IMR-90 (cell line): ENCODE results near the gene CTDSPL. TPM values are rescaled to one million over a fixed set of nuclear protein-coding genes. Genes with fewer than 3 reads are reported as not detected.
A peak's percentile ranks its signal among the peaks of the same experiment; 100 is the strongest.

ENCODE experiments used
- ATAC-seq: fragments of 200-7000 bp; cut with Tn5 transposase; 2 replicates; pipeline ENCODE4 v1.9.1; 2020; ENCODE audit warnings: low read depth, mild to moderate bottlenecking, moderate library complexity
- BruUV-seq: library from RNA; stranded (reverse); fragments of 400-500 nt; replicated peaks from 2 replicates; lab custom pipeline; 2021; lab: Mats Ljungman, UMichigan
- CTCF ChIA-PET: fragments of 300-600 bp; formaldehyde crosslinking; extraction: SDS; loops from one replicate; lab custom pipeline; 2021; ENCODE audit warnings: antibody characterized with exemption; lab: Yijun Ruan, JAX
- POLR2A ChIA-PET: fragments of 300-600 bp; sonication (Branson Sonifier 250); formaldehyde crosslinking; loops from one replicate; lab custom pipeline; 2022; ENCODE audit warnings: antibody characterized with exemption; ENCODE audit not compliant: unreplicated experiment; lab: Charles Lee
- DNase-seq: peaks from one replicate; pipeline ENCODE4 v3.0.0; 2013
- H2AFZ ChIP-seq: replicated peaks from 2 replicates; pipeline ENCODE3; 2013; ENCODE audit warnings: low read length, mild to moderate bottlenecking; ENCODE audit not compliant: poor library complexity
- H2AK5ac ChIP-seq: 2 replicates; pipeline ENCODE4 v1.6.1; 2013; ENCODE audit warnings: low read depth, low read length, inconsistent platforms
- H2AK9ac ChIP-seq: replicated peaks from 2 replicates; pipeline ENCODE3; 2013; ENCODE audit warnings: mild to moderate bottlenecking, low read depth, low read length, moderate library complexity; ENCODE audit not compliant: poor library complexity
- H2BK120ac ChIP-seq: 2 replicates; pipeline ENCODE4 v1.6.1; 2013; ENCODE audit warnings: low read depth, low read length, inconsistent platforms
- H2BK15ac ChIP-seq: 3 replicates; pipeline ENCODE4 v1.6.1; 2013; ENCODE audit warnings: low read depth, low read length, inconsistent platforms
- H2BK20ac ChIP-seq: 2 replicates; pipeline ENCODE4 v1.6.1; 2013; ENCODE audit warnings: low read depth, mild to moderate bottlenecking, inconsistent platforms, low read length, moderate library complexity
- H2BK5ac ChIP-seq: 2 replicates; pipeline ENCODE4 v1.6.1; 2013; ENCODE audit warnings: mild to moderate bottlenecking, low read depth, low read length, inconsistent platforms; ENCODE audit not compliant: poor library complexity, severe bottlenecking
- H3K14ac ChIP-seq: replicated peaks from 2 replicates; pipeline ENCODE4 v1.6.1; 2013; ENCODE audit warnings: low read depth, low read length, inconsistent platforms
- H3K18ac ChIP-seq: 2 replicates; pipeline ENCODE4 v1.6.1; 2013; ENCODE audit warnings: low read depth, low read length, control low read depth
- H3K23ac ChIP-seq: 2 replicates; pipeline ENCODE4 v1.6.1; 2013; ENCODE audit warnings: low read depth, low read length, inconsistent platforms
- H3K27ac ChIP-seq: 2 replicates; pipeline ENCODE4 v1.5.1; 2013; ENCODE audit warnings: mild to moderate bottlenecking, control low read depth, low read length; ENCODE audit not compliant: insufficient read depth
- H3K27me3 ChIP-seq: 2 replicates; pipeline ENCODE4 v1.6.1; 2013; ENCODE audit warnings: low read length; ENCODE audit not compliant: control insufficient read depth, insufficient read depth
- H3K36me3 ChIP-seq: 2 replicates; pipeline ENCODE4 v1.6.1; 2013; ENCODE audit warnings: low read length, mixed read lengths; ENCODE audit not compliant: control insufficient read depth, insufficient read depth
- H3K4ac ChIP-seq: 2 replicates; pipeline ENCODE4 v1.6.1; 2013; ENCODE audit warnings: low read depth, low read length, inconsistent platforms
- H3K4me1 ChIP-seq: 2 replicates; pipeline ENCODE4 v1.6.1; 2013; ENCODE audit warnings: low read length, mixed read lengths; ENCODE audit not compliant: control insufficient read depth, insufficient read depth
- H3K4me2 ChIP-seq: 2 replicates; pipeline ENCODE4 v1.6.1; 2013; ENCODE audit warnings: low read depth, mild to moderate bottlenecking, control low read depth, low read length, moderate library complexity
- H3K4me3 ChIP-seq: 2 replicates; pipeline ENCODE4 v1.5.1; 2013; ENCODE audit warnings: low read depth, mild to moderate bottlenecking, control low read depth, low read length, moderate library complexity; ENCODE audit not compliant: insufficient read depth
- H3K56ac ChIP-seq: 2 replicates; pipeline ENCODE4 v1.6.1; 2013; ENCODE audit warnings: low read length, inconsistent platforms; ENCODE audit not compliant: insufficient read depth; ENCODE audit errors: extremely low read depth
- H3K79me1 ChIP-seq, 2 experiments: 2 replicates each; pipeline ENCODE4 v1.6.1; 2013; ENCODE audit warnings: low read length in 2 of 2, inconsistent platforms in 1 of 2, low read depth in 1 of 2
- H3K9ac ChIP-seq: 2 replicates; pipeline ENCODE4 v1.6.1; 2013; ENCODE audit warnings: low read depth, low read length, control low read depth
- H3K9me1 ChIP-seq: 2 replicates; pipeline ENCODE4 v1.6.1; 2013; ENCODE audit warnings: low read length, inconsistent platforms; ENCODE audit not compliant: insufficient read depth
- H3K9me3 ChIP-seq: 2 replicates; pipeline ENCODE4 v1.6.1; 2013; ENCODE audit warnings: low read length; ENCODE audit not compliant: control insufficient read depth, insufficient read depth
- H4K20me1 ChIP-seq: 2 replicates; pipeline ENCODE4 v1.6.1; 2013; ENCODE audit warnings: low read length, inconsistent platforms; ENCODE audit not compliant: insufficient read depth
- H4K5ac ChIP-seq: 2 replicates; pipeline ENCODE4 v1.6.1; 2013; ENCODE audit warnings: mild to moderate bottlenecking, low read depth, low read length, control low read depth
- H4K8ac ChIP-seq, 2 experiments: 2 replicates each; pipeline ENCODE4 v1.6.1; 2013; ENCODE audit warnings: low read depth in 2 of 2, low read length in 2 of 2, control low read depth in 1 of 2, inconsistent platforms in 1 of 2
- H4K91ac ChIP-seq: 2 replicates; pipeline ENCODE4 v1.6.1; 2013; ENCODE audit warnings: low read depth, low read length, inconsistent platforms; ENCODE audit not compliant: insufficient read depth
- MAFK ChIP-seq: IDR thresholded peaks from 2 replicates; pipeline ENCODE4 v1.6.1; 2012; ENCODE audit warnings: low read depth, low read length, improper control_type of control experiment
- MXI1 ChIP-seq: IDR thresholded peaks from 2 replicates; pipeline ENCODE4 v1.6.1; 2012; ENCODE audit warnings: low read depth, mild to moderate bottlenecking, low read length, moderate library complexity, borderline replicate concordance
- POLR2A ChIP-seq: IDR thresholded peaks from 2 replicates; pipeline ENCODE4 v1.6.1; 2012; ENCODE audit warnings: mild to moderate bottlenecking, low read depth, low read length
- RAD21 ChIP-seq: IDR thresholded peaks from 2 replicates; pipeline ENCODE4 v1.6.1; 2012; ENCODE audit warnings: low read length, improper control_type of control experiment
- WGBS, 2 experiments: methylation state at CpG; one replicate each; pipeline versions ENCODE4 v1.1.5 to v1.1.7; 2013; ENCODE audit warnings: missing lambda C conversion rate in 2 of 2; ENCODE audit not compliant: insufficient read length in 1 of 2; ENCODE audit errors: extremely low coverage in 2 of 2; 5-methylcytosine and 5-hydroxymethylcytosine counted together
- dilution Hi-C: fragments of 300-500 bp; cut with HindIII; formaldehyde crosslinking; loops from one replicate; pipeline ENCODE4 v1.14.3; 2018; ENCODE audit warnings: low sequenced_read_pairs; ENCODE audit not compliant: unreplicated experiment
- in situ Hi-C: fragments of 300-500 bp; cut with MboI; formaldehyde crosslinking; loops from 3 replicates; pipeline ENCODE4 v1.14.3; 2019; ENCODE audit warnings: low sequenced_read_pairs, inconsistent platforms, mixed read lengths
- intact Hi-C: fragments of 100-400 bp; cut with micrococcal nuclease; formaldehyde crosslinking; loops from 2 replicates; pipeline ENCODE4 v1.10.0; 2022
- polyA plus RNA-seq, 3 experiments: library from polyadenylated mRNA; depleted of rRNA; stranded (reverse); fragments of >200 nt; gene quantifications; 2 replicates each; pipeline ENCODE4 v1.2.3, GENCODE V29; 2012; ENCODE audit warnings: low replicate concordance in 1 of 3
- total RNA-seq: library from RNA; depleted of rRNA; stranded (reverse); fragments of >200 nt; gene quantifications from 2 replicates; pipeline ENCODE4 v1.2.3, GENCODE V29; 2012
- TF ChIP-seq, protein P1 (sequence below): fragments of 150-350 bp; IDR thresholded peaks from 2 replicates; pipeline ENCODE4 v1.6.1; 2016; ENCODE audit warnings: low read depth, mild to moderate bottlenecking, low read length, moderate library complexity, borderline replicate concordance

Gene CTDSPL
- total and polyA plus RNA-seq, 2 of the 4 experiments (the other 2 are of a cell fraction): 24.5 to 29.0 TPM

DNA sequence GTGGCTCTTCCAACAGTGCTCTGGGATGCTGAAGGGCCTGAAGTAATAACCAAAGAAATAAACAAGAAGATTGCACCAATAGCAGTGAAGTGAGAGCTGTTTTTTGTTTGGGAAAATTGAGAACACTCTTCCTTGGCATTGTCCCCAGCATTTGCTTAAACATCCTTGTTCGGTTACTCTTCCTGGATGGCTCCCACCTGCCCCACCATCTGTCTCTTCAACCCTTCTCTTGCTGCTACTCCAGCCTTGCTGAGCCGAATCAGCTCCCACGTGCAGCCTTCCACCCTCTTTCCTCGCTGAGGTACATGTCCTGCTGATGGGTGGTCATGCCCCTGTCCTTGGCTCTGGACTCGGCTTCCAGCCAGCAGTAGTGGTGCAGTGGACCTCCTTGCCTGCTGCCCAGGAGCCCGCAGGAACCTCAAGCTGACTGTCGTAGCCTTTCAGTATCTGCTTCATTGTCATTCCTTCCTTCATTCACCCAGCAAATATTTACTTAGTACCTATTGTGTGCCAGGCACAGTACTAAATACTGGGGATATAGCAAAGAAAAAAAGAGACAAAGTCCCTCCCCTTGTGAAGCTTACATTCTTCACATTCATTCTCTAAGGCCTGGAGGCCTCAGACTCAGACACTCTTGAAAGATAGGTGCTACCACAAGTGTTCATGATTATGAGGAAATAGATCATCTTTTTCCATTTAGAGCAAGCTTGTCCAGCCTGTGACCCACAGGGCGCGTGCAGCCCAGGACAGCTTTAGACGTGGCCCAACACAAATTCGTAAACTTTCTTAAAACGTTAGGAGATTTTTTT lies 111.8 kb downstream of the CTDSPL start:
- Histone ChIP-seq H4K91ac (no peak overlapping the region), H2BK120ac (no peak overlapping the region), H3K56ac (no peak overlapping the region), H3K27ac (peak overlapping the region; percentile 73; the same call in 1 of the 2 replicates), H3K9ac (no peak overlapping the region), H3K79me1 (peaks cover 2 to 9% of the 10 kb centered on the region in 2 experiments; a peak in 1 of 4 replicates), H2AK5ac (no peak overlapping the region), H4K20me1 (no peaks in the 10 kb centered on the region), H3K23ac (no peak overlapping the region), H4K5ac (no peak overlapping the region), H3K9me1 (peaks cover 22% of the 10 kb centered on the region), H2BK15ac (no peak overlapping the region), H3K9me3 (no peaks in the 10 kb centered on the region), H3K14ac (no peak overlapping the region), H2BK5ac (no peak overlapping the region), H3K18ac (no peak overlapping the region), H3K36me3 (peaks cover 35% of the 10 kb centered on the region), H3K4me2 (no peak overlapping the region; the same call in 1 of the 2 replicates), H3K4me3 (no peak overlapping the region), H3K4ac (no peak overlapping the region), H2AK9ac (no peak overlapping the region), H2BK20ac (no peak overlapping the region), H2AFZ (no peak overlapping the region), H3K4me1 (peaks cover 6% of the 10 kb centered on the region; the same call in 1 of the 2 replicates), H3K27me3 (no peaks in the 10 kb centered on the region), H4K8ac (no peak overlapping the region)
- ChIA-PET POLR2A (no interaction called here), CTCF (interaction anchor here (0.7 to 2.3 kb wide), 9 partner anchors 12 to 121 kb away, joined by 3 to 9 read pairs (median 3); partner anchors contain the start of gene DLEC1)
- peak; percentile 52 for ATAC-seq
- WGBS, 2 experiments: 44% methylated on average over 2 of the region's 12 CpGs; no CpG with 5 or more reads in 1 of the 2 experiments
- dilution Hi-C loops (no loop called here), in situ Hi-C loops (no loop called here), intact Hi-C loops (no loop called here)
- no peak for TF ChIP-seq MAFK
- TF ChIP-seq, protein P1, sequence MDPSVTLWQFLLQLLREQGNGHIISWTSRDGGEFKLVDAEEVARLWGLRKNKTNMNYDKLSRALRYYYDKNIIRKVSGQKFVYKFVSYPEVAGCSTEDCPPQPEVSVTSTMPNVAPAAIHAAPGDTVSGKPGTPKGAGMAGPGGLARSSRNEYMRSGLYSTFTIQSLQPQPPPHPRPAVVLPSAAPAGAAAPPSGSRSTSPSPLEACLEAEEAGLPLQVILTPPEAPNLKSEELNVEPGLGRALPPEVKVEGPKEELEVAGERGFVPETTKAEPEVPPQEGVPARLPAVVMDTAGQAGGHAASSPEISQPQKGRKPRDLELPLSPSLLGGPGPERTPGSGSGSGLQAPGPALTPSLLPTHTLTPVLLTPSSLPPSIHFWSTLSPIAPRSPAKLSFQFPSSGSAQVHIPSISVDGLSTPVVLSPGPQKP: no peak
- no peak for TF ChIP-seq RAD21
- TF ChIP-seq POLR2A: no peak
- no peak for TF ChIP-seq MXI1
- BruUV-seq: no TSS peak
- peak; percentile 13 for DNase-seq
